Sciatic nerve (tissue), 2 donors: ENCODE data around the gene LOX. TPM values are rescaled to one million over a fixed set of nuclear protein-coding genes. Genes with fewer than 3 reads are reported as not detected.
"Not testable (repeated sequence)": the region's sequence is repeated elsewhere in the genome, so short reads cannot be mapped to it uniquely, and the experiment has no call there.

ENCODE experiments used
- ATAC-seq: fragments of 200-7000 bp; cut with Tn5 transposase; one replicate; pipeline ENCODE4 v1.9.1; 2020; ENCODE audit warnings: mild to moderate bottlenecking, moderate library complexity
- DNase-seq: peaks from one replicate; pipeline ENCODE4 v3.0.0-alpha.2; 2020; ENCODE audit warnings: low spot score
- intact Hi-C: fragments of 100-400 bp; cut with DNase I; formaldehyde crosslinking; loops from one replicate; pipeline ENCODE4 v1.14.2; 2022
- total RNA-seq: library from RNA; stranded (reverse); fragmentation: NEBNext Ultra II Directional; extraction: Animal tissue kit (Norgen Biotek cat#: 25700); gene quantifications from one replicate; pipeline ENCODE4 v1.2.1, GENCODE V29; 2021
- donor health status: DM: no; HTN: no; CAD: no.
- donor health status: DM: no; HTN: no; CAD: no.

LOX gene
- total RNA-seq, 1 donor from 2014 or later: 25.3 TPM

GRCh38 chr5:122101636-122102285, 23.7 kb upstream of the LOX start:
- ATAC-seq: peak; percentile 72
- DNase-seq: no peak
- intact Hi-C loops: no loop called here

- intact Hi-C loops: no loop called here
- no peak for ATAC-seq
- no peak for DNase-seq
Measured at GRCh38 chr5:122099060-122099790, 21.2 kb upstream of the LOX start.

DNA sequence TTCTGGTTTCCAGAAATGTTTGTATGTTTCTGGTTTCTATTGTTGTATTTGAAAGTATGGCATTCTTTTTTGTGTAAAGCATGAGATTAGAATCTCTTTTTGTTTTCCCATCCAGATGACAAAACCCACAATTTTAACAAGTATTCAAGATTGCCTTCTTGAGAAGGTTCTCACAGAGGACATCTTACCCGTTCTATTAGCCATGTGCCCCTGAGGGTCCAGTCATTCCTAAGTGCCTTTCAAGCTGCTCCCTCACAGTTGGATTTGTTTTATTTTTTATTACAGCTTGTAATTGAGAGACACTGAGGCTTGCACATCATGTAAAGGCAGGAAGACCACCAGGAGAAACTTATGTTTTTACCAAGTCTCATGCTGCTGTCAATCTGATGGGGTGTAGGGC, 19.3 kb upstream of the LOX start:
- DNase-seq (no peak), ATAC-seq (no peak)
- intact Hi-C loops: no loop called here

DNA sequence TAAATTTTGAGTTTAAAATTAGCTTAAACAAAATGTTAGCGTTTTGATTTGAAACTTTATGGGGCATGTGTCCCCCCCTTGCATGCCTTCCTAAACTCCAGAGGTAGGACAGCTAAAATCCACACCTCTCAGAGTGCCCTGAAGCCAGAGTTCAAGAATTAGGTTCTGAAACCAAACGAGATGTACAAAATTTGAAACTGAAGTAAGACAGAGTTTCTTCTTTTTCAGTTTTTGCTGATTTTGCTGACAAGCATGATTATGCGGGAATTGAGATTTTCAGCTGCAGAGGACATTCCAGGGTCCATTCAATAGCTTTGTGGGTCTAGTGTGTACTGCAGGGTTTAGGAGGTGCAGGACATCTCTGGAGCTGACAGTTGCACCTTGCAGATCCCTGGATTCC, 17.1 kb upstream of the LOX start:
- intact Hi-C loops: no loop called here
- DNase-seq (no peak), ATAC-seq (no peak)

DNA sequence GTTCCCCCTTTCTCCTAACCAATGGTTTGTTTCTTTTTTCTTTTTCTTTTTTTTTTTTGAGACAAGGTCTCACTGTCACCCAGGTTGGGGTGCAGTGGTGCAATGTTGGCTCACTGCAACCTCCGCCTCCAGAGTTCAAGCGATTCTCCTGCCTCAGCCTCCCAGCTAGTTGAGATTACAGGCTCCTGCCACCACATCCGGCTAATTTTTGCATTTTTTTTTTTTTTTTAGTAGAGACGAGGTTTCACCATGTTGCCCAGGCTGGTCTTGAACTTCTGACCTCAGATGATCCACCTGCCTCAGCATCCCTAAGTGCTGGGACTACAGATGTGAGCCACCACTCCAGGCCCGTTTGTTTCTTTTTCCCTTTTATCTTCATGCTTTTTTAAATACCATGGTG, 16.2 kb upstream of the LOX start:
- DNase-seq, intact Hi-C loops, ATAC-seq: not testable (repeated sequence)

DNA sequence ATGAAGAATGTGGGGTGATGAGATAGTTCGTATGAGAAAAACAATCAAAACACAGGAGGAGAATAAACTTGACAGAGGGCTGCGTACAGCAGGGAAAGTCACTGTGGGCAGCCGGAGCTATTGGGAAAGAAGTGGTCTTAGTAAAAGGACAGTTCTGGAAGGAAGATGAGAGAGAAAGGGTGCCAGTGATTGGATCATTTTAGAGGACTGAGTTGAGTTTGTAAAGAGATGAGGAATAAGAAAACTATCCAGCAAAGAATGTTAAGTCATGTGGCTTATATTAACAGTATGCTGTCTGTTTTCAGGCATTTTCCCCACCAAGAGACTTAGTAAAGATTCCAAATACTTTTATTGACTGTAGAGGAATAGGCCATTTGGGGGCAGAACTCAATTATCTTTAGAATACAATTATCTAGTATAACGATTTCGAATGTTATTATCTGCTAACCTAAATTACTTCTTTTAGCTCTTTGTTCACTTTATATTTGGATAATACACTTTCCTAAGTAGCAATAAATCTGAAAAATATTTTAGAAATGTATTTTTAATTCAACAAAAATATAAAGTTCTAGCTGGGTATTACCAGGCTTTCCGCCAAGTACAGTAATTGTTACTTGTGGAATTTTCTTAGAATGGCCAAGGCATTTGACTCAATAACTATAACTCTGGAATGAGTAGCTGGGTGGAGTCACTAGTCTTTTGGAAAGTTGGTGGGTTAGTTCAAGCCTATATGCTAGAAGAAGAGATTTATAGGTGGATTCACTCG, 15.5 kb upstream of the LOX start:
- peak; percentile 52 for ATAC-seq
- intact Hi-C loops: no loop called here

GRCh38 chr5:122091936-122092600, 14.0 kb upstream of the LOX start:
- DNase-seq (no peak), ATAC-seq (peak; percentile 30)
- intact Hi-C loops: no loop called here

More for the DNA sequence above, 15.5 kb upstream of the LOX start:
- DNase-seq: no peak

DNA sequence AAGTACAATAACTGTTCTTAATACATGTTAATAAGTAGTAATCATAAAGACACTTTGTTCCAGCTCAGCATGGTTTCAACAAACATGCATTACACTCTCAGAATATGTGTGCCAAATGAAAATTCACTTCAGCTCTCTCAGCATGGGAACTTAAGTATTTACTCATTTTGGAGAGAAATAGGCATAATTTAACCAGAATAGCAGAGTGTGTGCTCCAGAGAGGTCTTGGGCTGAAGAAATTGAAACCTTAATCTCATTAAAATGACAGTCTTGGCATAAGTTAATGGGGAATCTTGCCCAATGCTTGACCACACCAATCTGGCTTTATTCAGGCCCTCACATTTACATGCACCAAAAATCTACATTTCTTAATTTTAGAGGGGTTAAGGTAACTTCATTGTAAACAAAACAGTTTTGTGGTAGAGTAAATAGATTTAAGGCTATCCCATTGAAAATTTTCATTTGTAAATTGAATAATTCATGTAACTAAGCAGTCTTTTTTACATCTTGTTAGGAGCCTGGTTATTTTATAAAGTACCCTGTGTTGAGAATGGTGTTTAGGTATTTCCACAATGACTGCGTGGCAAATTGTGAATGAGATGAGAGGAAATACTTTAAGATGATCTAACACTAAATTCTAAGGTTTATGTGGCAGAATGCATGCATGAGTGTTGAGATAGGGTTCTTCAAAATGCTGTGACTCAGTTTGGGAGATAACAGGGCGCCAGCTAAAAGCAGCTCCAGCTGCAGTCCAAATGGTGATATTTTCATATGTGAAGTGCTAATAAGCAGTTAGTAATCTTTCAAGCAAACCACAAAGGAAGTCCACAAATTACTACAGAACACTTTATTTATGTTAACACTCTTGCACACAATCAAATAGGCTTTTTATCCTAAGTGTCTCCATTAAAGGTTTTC, 11.3 kb upstream of the LOX start:
- DNase-seq (no peak), ATAC-seq (no peak)
- intact Hi-C loops: no loop called here

- no peak for DNase-seq
- intact Hi-C loops: no loop called here
- ATAC-seq: no peak
Measured at GRCh38 chr5:122085041-122085440, 7.0 kb upstream of the LOX start.

DNA sequence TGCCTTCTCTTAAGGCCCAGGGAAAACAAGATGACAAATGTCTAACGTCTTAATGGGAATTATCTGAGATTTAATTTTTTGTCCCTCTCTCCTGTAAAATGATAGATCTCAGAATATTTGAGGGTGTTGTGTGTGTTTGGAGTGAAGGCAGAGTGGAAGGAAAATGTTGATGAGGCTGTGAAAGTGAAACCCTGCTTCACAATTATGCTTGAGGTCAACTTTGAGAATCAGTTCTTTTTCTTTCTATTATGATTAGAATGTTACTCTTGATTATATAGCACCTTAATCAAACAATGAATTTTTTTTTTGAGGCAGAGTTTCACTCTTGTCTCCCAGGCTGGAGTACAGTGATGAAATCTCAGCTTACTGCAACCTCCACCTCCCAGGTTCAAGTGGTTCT, 5.5 kb upstream of the LOX start:
- intact Hi-C loops: no loop called here
- ATAC-seq (no peak), DNase-seq (no peak)

GRCh38 chr5:122081541-122081940, 3.5 kb upstream of the LOX start:
- intact Hi-C loops: no loop called here
- DNase-seq (no peak), ATAC-seq (no peak)

- peak; percentile 38 for ATAC-seq
- intact Hi-C loops: no loop called here
- peak; percentile 63 for DNase-seq
Measured at GRCh38 chr5:122077366-122078115, 518 bp downstream of the LOX start.

DNA sequence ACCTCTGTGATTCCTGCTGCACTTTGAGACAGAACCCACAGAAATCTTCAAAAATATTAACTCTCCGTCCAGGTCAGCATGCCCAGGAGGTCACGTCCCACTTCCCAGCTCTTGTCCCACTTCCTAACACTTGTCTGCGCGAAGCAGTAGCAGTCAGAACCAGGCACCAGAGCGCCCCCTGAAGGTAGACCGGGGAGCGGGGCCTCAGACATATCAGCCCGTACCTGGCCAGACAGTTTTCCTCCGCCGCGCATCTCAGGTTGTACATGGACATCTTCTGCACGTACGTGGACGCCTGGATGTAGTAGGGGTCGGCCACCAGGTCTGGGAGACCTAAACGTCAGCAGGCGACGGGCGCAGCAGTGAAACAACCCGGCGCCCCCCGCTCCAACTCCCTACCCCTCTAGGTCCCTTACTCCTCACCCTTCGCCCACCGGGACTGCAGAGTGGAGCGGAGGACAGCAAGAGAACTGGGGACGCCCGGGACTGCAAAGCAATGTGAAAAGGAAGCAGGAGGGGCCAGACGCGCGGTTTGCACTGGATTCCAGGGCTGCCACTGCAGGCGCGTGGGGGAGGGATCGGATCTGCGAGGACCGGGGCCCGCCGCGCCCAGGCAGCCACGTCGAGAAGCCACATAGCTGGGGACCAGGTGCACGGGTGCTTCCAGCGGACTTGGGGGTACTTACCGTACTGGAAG, 1.2 kb downstream of the LOX start:
- intact Hi-C loops: no loop called here
- peak; percentile 87 for ATAC-seq
- peak; percentile 93 for DNase-seq

DNA sequence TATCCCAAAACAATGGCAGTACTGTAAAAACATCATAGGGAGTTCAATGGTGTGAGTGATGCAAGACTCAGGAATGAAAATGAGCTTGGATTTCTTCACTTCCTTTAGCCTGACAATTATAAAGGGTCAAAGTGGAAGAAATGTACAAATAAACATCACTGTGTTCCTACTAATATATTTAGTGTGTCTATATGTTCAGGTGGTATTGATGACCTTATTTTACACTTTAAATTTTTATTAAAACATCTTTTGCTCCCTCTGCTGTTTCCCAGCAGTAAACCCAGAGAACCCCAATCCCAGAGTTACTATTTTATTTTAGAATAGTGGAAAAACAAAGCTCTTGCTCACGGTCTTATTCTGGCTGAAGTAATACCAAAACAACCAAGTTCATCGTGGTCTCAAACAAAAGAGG, 2.0 kb downstream of the LOX start:
- intact Hi-C loops: no loop called here
- DNase-seq (no peak), ATAC-seq (peak; percentile 51)

DNA sequence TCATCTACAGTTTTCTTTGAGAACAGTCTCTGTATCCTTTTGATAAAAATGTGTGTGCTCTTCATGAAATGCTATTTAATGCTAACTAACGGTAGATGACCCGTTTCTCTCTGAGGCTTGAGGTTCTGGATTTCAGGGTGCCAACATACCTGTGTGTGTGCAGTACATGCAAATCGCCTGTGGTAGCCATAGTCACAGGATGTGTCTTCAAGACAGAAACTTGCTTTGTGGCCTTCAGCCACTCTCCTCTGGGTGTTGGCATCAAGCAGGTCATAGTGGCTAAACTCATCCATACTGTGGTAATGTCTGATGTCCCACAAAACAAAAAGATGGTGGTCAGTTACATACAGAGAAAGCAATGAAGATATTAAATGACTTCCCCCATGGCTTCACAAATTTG, 4.2 kb downstream of the LOX start:
- intact Hi-C loops: no loop called here
- ATAC-seq (no peak), DNase-seq (no peak)

- intact Hi-C loops: no loop called here
- ATAC-seq (no peak), DNase-seq (no peak)
Measured at GRCh38 chr5:122073018-122073417, 5.0 kb downstream of the LOX start.

GRCh38 chr5:122067390-122067789, 10.7 kb downstream of the LOX start:
- intact Hi-C loops: no loop called here
- peak; percentile 45 for ATAC-seq

More at GRCh38 chr5:122067390-122067789, 10.7 kb downstream of the LOX start:
- DNase-seq: no peak
